ENCODE results near the gene ARSB.
"Not testable (repeated sequence)": the region's sequence is repeated elsewhere in the genome, so short reads cannot be mapped to it uniquely, and the experiment has no call there.

ARSB gene

DNA sequence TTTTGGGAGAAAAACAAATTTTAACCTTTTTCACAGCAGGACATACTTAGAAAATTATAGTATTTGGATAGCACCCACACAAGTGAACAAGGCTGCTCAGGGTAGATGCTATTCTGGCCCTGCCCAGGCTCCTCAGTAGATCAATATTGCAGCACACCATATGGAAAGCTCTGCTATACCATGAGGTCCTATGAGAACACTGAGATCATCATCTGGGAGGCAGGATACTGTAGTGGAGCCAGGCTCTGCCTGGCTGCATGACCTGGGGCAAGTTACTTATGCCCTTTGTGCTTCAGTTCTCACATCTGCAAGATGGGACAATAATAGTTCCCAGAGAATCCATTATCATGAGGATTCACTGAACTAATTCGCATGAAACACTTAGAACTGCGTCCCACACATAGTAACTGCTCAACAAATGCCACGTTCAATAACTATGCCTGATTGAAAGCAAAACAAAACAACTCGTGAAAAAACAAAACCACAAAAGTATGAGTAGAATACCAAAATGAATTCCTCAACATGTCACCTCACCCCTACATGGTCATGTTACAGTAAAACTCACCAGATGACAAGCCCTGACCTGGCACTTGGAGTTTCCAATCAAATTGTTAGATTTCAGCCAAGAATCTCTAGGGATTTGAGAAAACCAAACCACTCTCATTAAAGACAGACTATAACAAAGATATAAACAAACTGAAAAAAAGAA, 31.9 kb downstream of the ARSB start:
- DNase-seq (ENCODE audit: low read depth in 2 of 2) = no peak

DNA sequence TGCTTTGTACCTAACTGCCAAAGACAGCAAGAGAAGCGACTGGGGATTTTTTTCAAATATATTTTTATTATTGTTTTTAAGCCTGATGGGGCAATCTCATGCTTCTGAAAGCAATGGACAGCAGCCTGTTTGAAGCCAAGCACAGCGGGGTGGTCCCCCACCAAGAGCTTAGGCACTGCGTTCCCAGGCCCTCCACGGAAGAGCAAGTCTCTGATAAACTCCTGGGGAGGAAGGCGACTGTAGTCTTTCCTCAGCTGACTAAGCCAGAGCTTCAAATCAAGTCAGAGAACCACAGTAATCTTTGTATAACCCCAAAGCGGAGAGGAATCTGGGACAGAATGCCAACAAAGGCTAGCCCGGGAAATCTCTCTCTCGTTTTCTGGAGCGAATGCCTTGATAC, 54.4 kb downstream of the ARSB start:
- DNase-seq (ENCODE audit: low read depth in 2 of 2) = no peak

DNA sequence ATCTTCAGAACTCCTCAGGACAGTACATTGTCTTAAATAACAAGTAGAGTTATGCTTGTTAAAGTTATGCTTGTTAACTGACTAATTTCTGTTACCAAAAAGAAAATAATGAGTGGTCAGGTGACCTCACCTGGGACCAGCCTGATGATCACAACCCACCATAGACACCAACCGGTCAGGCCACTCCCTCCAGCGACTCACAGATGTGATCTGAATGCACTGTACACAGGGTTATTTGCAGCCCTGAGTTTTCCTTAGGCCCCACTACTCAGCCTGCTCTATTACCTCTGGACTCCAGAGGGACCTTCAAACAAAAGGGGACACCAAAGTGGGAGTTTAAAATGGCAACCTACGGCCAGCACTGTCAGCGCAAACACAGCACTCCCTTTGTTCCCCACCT, 55.3 kb downstream of the ARSB start:
- DNase-seq (ENCODE audit: low read depth in 2 of 2) = no peak

DNA sequence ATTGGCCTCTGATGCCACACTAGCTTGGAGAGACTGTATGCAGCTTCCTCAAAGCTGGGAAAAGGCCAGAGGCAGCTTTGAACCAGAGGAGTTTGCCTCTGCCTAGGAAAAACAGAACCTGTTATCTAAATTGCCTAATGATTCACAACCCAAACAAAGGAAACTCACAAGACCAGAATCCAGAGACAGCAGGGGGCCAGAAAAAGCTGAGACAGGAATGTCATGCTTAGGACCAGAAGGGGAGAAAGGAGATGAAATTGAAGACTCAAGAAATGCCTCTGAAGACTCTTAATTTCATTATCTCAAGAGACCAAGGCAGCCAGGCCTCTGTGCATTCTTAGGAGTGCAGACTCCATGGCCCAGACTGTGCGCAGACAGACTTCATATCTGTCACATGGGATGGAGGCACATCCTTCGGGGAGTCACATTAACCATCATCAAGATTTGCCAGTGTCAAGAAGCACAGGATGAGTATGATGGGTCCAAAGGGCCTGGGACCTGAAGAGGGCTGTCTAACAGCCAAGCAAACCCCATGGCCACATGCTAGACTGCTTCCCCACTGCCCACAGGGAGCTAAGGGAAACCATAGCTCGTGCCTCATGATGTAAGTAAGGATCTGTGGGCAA, 57.3 kb downstream of the ARSB start:
- no peak for DNase-seq (ENCODE audit: low read depth in 2 of 2)

DNA sequence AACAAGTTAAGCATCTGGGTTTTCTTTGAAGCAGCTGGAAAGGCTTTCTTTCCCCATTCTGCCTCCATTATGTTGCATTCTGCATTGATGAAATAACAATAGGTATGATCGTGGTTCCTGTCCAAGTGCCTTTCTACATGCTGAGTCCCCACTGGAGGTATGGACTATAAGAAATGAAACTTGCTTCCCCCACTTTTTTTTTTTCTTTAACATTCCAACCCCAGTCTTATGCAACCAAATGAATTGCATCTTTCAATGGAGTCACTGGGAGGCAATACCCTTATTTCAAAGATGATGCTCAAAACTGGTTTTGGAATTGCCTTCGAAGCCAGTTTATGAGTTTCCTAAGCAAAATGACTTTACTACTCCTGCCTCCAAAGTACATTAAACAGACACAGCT, 58.9 kb downstream of the ARSB start:
- no peak for DNase-seq (ENCODE audit: low read depth in 2 of 2)

DNA sequence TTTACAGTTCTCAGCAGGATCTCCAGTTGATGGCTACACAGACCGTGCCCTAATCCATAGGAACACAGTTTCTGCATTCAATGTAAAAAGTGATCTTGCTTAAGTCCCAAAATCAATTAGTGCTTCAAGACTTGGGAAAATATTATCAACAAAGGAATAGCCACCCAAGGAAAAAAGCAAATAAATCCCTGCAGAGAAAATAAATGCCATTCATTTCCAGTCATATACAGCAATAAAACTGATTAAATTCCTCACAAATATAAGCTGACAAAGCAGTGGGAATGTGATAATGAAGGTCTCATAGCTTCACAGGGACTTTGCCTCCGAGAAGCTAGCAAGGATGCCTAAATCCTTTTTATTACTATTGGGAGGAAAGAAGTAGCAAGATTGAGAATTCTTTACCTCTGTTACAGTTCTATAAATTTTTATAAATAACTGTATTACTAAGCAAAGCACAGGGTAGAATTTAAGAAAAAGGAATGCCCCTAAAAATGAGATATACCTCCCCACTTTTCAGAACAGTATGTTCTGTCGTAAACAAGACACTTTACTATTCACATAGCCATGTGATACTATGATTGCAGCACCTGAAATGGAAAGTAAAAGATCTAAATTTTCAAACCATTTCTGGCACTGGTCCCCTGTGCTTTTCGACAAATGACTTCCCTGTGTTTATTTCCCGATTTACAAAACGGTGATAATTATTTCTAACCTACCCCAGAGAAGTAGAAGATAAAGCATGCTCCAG, 59.8 kb downstream of the ARSB start:
- DNase-seq (ENCODE audit: low read depth in 2 of 2) = no peak

DNA sequence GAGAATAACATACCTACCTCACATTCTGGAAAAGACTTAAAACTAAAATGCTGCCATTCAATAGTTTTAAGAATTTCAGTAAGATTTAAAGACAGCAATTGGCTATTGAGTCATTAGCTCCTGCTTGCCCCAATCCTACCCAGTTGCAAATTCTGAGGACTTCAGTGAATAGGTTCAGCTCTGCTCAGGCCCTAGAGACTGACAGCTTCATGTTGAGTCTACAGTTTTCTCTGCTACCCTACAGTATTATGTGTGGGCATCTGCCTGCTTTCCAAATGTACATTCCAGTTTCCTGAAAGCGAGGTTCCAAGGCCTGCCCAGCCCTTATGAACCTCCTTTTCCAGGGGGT, 61.5 kb downstream of the ARSB start:
- no peak for DNase-seq (ENCODE audit: low read depth in 2 of 2)

DNA sequence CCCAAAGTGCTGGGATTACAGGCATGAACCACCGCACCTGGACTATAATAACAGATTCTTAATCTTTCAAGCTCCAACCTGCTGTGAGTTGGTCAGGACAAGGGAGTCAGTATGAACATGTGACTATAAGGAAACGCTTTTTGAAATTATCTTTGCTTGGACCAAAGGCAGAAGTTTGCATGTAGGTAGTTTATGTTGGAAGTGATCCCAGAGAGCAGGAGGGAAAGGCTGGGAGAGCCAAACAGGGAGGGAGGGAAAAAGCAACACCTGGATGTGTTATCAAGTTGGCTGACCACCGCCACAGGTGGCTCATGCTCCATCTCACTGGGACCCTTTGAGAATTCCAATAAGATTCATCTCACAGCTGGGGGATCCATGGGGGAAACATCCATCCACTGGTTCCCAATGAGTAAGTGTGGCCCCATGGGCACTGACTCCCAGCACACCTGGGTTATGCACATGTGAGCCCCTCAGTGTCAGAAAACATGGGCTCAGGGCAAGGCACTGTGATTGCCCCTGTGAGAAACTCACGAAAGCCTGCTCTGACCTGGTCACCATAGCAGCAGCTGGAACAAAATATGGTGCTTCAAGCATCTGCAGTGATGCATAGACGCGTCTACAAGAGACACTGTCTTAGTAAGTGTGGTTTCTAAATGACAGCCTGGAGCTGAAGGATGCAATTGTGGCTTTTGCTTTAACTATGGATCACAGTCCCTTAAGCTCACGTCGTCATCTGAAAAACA, 62.1 kb downstream of the ARSB start:
- no peak for DNase-seq (ENCODE audit: low read depth in 2 of 2)

DNA sequence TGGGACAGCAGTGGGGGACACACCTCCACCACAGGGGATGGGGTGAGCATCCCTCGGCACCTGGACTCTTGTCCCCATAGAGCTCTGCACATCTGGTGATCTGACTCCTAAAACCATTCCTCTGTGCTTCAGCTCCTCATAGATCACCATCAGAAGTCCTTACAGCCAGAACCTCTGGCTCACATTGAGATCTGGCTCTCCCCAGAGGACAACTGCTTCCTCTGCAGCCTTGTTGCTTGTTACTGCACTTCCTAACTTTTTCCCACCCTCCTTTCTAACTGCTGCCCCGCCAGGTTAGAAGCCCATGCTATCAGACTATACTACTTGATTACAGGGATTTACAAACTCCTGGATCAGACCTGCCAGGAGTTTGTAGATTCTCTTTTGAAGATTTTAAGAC, 64.5 kb downstream of the ARSB start:
- no peak for DNase-seq (ENCODE audit: low read depth in 2 of 2)

DNA sequence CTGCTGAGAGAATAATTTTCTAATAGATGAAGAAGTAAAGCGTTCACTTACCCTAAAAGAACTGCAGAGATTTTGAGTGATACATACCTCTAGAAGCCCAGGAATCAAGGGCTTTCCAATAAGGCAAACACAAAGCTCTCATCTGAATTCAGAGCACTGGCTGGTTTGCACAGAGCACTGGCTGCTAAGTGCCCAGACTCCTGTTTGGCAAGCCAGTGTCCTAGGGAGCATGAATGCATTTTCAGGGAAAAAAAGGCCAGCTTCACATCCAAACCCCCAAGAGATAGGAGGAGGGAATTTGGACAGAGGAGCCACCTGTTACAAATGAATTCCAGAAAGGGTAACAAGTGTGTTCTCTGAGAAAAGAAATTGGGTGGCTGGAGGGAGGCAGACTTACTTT, 65.3 kb downstream of the ARSB start:
- no peak for DNase-seq (ENCODE audit: low read depth in 2 of 2)

DNA sequence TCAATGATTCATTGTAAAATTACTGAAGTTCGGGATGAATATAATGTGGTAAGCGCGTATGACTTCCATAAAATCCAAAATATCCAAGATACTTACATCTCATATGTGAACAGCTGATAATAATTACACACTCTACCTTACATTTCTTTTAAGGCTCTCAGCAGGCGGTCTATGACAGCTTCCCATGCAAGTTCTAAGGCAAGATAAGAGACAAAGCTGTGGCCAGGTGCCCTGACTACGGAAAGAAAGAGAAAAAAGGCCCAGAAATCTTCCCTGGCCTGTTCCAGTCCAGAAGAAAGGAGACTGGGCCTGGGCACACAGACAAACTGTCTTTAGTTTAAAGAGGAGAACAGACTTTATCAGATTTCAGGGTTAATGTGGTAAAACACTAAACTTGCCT, 69.1 kb downstream of the ARSB start:
- DNase-seq (ENCODE audit: low read depth in 2 of 2) = no peak

DNA sequence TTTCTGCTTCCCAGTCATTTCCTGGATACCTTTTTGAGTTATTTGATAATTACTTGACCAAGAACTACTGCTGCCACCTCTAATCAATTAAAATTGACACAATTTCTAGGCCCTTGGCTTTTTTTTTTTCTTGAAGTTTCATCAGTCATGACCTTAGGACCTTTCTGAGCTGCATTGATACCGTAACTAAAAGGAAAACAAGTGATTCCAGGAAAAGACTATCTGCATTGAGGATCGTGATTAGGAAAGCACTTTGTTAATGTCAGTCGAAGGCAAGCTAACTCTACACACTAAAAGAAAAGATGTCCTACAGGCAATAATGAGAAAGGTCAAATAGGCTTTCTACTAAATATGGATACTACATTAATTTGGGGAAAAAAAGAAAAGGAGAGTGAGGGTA, 69.9 kb downstream of the ARSB start:
- no peak for DNase-seq (ENCODE audit: low read depth in 2 of 2)

DNA sequence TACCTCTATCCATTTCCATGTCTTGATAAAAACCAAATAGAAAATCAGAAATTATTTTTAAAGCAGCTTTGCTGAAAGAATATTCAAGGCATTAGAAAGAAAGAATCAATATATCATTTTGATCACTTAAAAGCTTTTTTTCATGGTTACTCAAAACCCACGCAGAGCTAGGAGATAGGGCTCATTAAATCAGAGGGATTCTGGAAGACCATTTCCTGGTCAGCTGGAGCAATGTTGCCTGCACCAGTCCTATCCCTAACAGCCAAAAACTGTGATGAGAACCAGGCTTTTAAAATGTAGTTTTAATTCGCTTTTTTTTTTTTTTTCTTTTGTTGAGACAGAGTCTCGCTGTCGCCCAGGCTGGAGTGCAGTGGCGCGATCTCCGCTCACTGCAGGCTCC, 72.3 kb downstream of the ARSB start:
- no peak for DNase-seq (ENCODE audit: low read depth in 2 of 2)

DNA sequence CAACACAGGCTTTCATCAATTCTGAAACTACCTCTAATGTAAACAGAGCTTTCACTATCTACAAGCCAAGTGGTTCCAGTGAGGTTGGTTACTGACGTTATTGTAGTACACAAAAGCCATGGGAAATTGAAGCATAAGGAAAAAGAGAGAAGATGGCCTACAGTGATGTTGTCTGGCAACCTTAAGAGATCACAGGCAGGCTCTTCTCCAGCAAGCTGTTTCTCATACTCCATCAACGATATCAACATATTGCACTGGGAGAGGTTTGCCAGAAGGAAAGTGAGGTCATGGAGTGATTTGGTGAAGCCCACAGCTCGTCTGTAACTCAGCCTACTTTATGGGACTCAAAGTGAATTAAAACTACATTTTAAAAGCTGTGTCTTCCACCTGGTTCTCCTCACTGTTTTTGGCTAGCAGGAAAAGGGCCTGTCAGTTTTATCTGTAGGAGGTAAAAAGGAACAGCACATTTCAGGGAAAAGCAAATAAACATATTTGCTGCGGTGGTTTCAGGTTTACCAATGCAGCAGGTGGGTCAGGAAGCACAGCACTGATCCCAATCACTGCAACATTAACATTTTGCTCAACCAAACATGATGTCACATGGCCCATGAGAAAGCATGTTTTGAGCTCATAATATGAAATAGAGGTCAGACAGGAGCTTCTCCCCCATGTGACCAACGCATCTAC, 72.9 kb downstream of the ARSB start:
- no peak for DNase-seq (ENCODE audit: low read depth in 2 of 2)

DNA sequence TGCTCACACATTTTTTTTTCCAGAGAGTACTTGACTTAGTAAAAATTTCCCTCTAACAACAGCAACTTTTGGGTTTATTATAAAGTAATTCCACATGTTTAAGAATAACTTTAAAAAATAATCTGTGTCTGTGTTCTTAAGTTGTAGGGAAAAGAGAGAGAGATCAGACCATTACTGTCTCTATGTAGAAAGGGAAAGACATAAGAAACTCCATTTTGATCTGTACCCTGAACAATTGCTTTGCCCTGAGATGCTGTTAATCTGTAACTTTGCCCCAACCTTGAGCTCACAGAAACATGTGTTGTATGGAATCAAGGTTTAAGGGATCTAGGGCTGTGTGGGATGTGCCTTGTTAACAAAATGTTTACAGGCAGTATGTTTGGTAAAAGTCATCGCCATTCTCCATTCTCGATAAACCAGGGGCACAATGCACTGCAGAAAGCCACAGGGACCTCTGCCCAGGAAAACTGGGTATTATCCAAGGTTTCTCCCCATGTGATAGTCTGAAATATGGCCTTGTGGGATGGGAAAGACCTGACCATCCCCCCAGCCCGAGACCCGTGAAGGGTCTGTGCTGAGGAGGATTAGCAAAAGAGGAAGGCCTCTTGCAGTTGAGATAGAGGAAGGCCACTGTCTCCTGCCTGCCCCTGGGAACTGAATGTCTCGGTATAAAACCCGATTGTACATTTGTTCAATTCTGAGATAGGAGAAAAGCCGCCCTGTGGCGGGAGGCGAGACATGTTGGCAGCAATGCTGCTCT, 75.7 kb downstream of the ARSB start:
- DNase-seq (ENCODE audit: low read depth in 2 of 2) = not testable (repeated sequence)

DNA sequence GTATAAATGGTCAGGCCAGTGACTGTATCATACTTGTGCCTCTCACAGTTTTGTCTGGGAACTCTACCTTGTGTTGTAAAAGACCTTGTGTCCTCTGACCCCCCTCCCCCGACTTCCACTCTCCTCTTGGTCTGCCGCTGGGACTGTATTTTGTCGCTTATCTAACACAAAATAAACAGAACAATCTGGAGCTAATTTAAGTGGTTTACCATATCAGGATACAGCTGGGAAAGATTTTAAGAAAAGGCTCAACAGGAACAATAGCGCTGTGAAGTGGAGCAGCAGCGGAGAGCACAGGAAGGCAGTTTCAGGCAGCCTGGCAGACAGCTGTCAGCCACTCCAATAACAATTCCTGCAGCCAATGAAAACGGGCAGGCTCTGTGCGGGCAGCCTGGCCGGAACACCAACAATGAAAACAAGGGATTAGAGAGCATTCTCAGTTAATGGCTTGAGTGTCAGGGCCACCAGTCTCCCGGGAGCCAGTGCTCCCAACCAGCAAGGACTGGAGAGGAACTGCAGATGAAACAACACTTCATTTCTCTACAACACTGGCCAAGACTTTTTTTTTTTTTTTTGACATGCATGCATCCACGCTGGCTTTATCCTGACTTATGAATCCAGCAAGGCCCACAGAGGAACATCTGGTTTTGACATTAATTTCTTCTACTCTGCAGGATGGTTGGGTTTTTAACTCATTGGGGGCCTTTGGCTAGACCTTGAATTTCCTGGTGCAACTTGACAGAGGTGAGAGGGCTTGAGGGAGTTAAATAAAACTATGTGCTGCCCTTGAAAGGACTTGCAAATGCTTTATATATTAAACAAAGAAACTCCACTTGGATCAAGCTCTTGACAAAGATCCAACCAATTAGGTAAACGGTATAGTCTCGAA, 76.7 kb downstream of the ARSB start:
- DNase-seq (ENCODE audit: low read depth in 2 of 2) = no peak

DNA sequence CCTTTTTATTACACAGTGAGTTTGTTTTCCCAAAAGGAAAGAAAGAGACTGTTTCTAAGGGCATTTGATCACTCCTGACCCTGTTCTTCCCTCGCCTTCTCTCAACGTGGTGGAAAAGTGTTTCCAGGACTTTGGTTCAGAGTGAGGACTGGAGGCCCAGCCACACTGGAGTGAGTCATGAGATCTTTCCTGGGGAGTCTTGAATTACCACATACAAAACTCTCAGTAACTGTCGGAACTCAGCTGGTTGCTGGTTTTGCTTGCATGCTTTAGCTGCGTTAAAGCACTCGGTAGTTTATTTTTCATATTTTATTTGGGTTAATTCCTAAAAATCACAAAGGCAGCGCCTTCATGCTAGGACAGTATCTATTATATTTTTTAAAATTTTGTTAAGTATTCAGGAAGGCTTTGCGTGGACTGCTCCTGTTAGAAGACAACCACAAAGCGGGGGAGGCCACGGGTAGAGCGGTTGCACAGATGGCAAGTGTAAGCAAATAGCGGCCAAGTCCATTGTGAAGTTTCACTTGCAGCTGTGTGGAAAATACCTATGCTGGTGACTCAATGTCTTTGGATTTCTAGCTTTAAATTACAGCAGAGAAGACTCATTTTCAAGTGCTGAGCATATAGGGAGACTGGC, 77.7 kb downstream of the ARSB start:
- no peak for DNase-seq (ENCODE audit: low read depth in 2 of 2)

DNA sequence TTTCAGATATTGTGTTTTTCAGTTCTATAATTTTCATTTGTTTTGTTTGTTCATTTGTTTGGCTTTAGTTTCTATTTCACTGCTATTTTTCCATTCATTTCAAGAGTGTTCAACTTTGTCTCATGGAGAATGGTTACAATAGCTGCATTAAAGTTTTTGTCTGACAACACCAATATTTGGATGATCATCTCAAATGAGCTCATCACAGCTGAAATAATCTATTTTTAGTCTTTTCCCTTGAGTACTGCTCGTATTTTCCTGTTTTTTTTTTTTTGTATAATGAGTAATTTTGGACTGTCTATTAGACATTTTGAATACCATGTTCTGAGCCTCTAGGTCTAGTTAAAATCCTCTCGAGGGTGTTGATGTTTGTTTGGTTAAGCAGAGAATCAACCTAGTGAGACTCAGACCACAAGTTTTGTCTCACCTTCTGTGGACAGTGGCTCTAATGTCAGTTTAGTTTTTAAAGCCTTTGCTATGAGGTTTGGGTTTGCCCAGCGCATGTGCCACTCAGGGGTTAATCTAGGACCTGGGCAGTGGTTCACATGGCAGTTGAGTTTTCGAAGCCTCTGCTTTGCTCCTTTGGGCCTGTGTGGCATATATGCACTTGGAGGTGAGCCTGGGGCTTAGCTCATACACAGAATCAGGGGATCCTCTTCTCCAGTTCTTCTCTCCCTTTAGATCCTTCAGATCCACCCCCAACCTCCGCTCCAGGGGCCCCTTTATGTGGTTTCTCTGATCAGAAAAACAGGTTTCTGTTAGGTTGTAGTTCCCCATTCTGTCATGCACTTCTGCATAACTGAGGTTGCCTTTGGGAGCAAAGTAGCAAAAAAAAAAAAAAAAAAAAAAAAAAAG, 79.8 kb downstream of the ARSB start:
- DNase-seq (ENCODE audit: low read depth in 2 of 2) = no peak

DNA sequence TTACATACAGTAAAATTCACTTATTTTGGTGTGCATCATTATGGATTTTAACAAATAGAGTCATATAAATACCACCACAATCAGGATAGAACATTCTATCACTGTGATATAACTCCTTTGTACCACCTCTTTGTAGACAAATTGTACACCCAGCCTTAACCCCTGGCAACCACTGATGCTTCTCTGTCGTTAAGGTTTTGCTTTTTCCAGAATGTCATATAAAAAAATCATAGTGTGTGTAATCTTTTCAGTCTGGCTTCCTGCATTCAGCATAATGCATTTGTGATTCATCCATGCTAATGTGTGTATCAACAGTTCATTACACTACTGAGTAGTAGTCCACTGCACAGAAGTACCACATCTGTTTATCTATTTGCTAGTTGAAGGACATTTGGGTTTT, 81.2 kb downstream of the ARSB start:
- DNase-seq (ENCODE audit: low read depth in 2 of 2) = no peak
